GM12872 (cell line): ENCODE data around the gene LYRM2.

Experiments used
- CTCF ChIP-seq: IDR thresholded peaks from 3 replicates; pipeline ENCODE4 v1.5.1; 2011; ENCODE audit warnings: low read depth, mild to moderate bottlenecking, low read length, moderate library complexity; ENCODE audit not compliant: insufficient read depth

Gene LYRM2

GRCh38 chr6:89616531-89616930, 22.0 kb downstream of the LYRM2 start:
- no peak for TF ChIP-seq CTCF

- TF ChIP-seq CTCF, result no peak
Observed at GRCh38 chr6:89615882-89616281, 22.7 kb downstream of the LYRM2 start.

GRCh38 chr6:89613790-89614189, 24.8 kb downstream of the LYRM2 start:
- no peak for TF ChIP-seq CTCF

- no peak for TF ChIP-seq CTCF
Observed at GRCh38 chr6:89612121-89612520, 26.4 kb downstream of the LYRM2 start.

- no peak for TF ChIP-seq CTCF
Observed at GRCh38 chr6:89611666-89612065, 26.9 kb downstream of the LYRM2 start.

GRCh38 chr6:89610149-89610642, 28.4 kb downstream of the LYRM2 start:
- TF ChIP-seq CTCF, result peak; percentile 83

GRCh38 chr6:89605861-89606260, 32.7 kb downstream of the LYRM2 start:
- no peak for TF ChIP-seq CTCF

GRCh38 chr6:89604653-89605052, 33.9 kb downstream of the LYRM2 start:
- TF ChIP-seq CTCF, result no peak
